HG03571 (cell line): ENCODE measurements around the gene EBNA1BP2.
"Not testable (repeated sequence)": the region's sequence is repeated elsewhere in the genome, so short reads cannot be mapped to it uniquely, and the experiment has no call there.

Source experiments
- ATAC-seq: cut with Tn5 transposase; IDR thresholded peaks from one replicate; pipeline ENCODE4 v1.9.1; 2021; ENCODE audit not compliant: unreplicated experiment

Gene EBNA1BP2

DNA sequence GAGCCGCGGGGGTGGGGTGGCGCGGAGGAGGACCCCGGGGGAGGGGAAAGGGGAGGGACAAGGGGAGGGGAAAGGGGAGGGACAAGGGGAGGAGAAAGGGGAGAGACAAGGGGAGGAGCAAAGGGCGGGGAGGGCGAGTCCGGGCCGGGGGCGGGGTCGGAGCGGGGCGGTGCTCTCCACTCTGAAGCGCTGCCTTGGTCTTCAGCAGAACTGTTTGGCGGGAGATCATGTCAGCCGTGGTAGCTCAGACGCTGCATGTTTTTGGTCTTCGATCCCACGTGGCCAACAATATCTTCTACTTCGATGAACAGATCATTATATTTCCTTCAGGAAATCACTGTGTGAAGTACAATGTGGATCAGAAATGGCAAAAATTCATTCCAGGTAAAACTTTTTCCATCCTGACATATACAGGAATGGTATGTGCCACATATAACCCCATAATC is 460 bp upstream of the EBNA1BP2 start:
- ATAC-seq, result peak; percentile 45

DNA sequence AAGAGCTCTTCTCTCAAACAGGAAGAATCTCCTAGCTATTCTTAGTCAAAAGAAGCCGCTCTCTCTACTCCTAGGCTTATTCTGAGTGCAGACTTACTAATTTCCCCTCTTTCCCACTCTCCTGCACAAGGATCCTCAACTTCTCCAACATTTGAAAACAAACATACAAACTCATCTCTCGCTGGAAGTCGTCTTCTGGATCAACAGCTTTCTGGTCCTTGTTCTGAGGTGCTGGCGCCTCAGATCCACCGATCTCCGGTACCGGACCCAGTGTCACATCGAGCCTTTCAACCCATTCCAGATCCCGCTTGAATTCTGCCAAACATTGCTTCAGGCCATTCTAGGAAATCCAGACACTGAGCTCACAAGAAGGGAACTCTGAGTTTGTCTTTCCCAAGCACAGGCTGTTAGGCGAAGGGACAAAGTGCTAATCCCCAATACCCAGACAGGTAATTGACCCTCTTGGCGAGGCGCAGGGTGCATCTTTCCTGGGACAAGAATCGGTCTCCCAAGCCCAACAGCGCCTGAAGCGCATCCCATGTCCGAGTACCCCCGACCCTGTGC is 696 bp downstream of the EBNA1BP2 start:
- no peak for ATAC-seq

DNA sequence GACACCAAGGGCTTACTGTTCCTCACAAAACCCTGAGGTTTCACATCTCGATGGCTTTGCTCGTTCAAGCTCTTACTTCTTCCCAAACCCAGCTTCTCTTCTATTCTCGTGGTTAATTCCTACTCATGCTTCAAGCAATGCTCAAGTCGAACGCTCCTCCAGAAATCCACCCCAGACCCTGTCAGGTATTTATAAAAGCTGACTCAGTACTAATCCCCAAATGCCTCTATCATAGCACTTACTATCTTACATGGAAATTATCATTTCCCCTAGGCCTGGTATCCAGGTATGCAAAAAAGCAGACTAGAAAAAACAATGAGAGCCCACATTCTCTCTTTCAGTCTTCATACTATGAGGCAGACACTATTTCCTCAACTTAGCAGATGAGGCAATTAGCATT is 6.3 kb downstream of the EBNA1BP2 start:
- no peak for ATAC-seq

DNA sequence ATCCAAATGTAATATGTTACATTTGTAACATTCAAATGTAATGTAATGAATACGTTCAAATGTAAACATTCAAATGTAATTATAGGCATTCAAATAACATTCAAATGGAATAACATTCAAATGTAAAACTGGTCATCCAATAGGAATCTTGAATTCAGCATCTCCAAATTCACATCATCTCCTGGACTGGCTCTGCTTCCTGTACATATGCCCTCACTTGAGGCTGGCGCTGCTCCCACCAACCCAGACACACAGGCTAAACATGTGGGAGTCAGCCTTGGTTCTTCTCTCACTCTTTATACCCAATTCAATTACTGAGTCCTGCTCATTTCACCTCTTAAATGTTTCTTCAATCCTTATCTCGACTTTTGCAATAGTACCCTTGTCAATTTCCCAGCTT is 6.9 kb downstream of the EBNA1BP2 start:
- ATAC-seq, result no peak

DNA sequence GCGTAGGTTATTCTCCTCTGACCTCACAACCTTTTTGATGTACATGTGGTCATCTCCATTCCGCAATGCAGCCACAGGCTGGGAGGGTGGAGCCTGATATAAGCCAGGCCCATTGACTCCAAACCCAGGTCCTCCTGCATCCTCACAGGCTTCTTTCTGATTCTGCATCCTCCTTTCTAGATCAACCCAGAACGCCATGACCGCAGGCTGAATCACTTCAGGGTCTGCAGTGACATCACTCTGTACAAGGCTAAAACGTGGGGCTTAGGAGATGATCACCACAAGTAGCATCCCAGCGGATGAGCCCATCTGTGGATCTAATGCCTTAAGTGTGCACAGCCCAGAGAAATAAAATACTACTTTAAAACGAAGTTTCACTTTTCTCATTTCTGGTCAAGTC is 16.1 kb downstream of the EBNA1BP2 start:
- no peak for ATAC-seq

DNA sequence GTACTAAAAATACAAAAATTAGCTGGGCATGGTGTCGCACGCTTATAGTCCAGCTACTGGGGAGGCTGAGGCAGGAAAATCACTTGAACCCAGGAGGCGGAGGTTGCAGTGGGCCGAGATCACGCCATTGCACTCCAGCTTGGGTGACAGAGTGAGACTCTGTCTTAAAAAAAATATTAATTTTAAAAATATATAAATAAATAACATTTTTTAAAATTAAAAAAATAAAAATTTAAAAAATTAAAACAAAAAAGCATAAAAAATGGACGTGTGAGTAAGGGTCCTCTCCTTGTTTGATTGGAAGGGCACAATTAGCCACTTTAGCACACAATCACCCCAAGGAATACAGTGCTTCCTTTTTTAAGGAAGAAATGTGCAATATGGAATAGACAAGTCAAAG is 18.6 kb downstream of the EBNA1BP2 start:
- ATAC-seq, result no peak

DNA sequence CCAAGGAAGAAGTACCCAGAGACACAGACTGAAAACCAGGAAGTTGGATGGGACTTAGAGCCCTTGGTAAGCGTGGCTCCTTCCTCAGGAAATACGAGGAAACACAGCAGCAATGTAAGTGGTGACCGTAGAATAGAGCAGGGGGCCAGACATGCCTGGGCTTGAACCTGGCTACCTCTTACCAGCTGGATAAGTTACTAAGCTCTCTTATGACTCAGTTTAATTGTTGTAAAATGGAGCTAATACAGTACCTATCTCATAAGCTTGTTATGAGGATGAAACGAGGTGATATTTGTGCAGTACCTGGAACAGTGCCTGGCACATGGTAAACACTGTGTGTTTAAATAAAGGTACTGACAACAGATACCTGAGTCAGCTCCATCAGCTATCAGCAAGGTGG is 19.2 kb downstream of the EBNA1BP2 start:
- no peak for ATAC-seq

DNA sequence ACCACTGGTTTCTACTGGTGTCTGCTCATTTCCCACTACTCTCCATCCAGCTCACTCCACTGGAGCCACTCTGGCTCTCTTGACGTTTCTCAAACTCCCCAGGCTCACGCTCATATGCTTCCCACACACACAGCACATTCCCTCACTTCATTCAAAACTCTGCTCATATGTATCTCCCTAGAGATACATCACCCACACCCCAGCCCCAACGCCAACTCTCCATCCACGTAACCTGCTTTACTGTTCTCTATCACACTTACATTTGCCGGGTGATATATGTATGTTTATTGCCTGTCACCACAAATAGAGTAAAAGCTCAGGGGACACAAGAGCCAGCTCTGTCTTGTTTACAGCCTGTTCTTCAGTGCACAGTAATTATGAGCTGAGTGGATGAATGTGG is 22.2 kb downstream of the EBNA1BP2 start:
- no peak for ATAC-seq

DNA sequence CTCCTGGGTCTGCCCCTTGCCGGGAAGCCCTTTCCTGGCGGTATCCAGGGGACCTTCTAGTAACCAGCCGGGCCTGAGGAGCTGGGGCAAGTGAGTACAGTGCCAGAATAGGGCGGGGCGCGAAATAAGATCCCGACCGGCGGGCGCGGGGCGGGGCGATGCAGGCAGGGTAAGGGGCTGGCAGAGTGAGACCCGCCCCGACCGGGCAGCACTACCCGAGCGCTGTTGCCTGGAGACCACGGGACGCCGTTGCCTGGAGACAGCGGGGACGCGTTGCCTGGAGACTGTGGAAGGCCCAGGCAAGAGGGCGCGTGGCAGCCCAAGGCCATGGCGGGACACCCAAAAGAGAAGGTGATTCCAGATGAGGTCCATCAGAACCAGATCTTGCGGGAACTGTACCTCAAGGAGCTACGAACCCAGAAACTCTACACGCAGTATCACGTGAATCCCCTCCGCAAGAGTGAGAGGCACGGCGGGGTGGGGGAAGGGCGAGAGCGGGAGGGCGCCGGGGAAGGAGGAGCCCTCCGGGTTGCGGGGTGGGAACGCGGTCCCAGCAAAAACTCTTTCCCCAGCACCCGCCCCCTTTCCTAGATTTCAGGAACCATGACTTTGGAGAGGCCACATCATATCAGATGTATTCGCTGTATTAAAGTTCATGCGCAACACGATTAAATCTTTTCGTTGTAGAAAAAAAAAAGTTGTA is 24.3 kb downstream of the EBNA1BP2 start:
- no peak for ATAC-seq

DNA sequence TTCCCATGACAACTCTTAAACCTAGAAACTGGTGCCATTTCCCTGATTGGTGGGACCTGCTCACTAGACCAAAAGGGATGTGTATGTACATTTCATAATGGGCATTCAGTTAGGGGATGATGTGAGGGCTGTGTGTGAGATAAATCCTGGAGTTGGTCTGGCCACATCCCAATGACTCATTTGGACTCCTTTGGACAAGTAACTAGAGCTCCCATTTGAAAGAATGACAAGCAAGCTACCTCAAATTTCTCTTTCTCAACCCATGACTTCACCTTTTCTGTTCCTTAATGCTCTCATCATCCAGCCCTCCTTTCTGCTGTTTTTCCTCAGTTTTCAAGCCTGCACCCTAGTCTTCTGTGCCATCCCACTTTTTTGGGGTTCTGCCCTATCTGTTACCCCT is 27.9 kb downstream of the EBNA1BP2 start:
- ATAC-seq, result no peak

DNA sequence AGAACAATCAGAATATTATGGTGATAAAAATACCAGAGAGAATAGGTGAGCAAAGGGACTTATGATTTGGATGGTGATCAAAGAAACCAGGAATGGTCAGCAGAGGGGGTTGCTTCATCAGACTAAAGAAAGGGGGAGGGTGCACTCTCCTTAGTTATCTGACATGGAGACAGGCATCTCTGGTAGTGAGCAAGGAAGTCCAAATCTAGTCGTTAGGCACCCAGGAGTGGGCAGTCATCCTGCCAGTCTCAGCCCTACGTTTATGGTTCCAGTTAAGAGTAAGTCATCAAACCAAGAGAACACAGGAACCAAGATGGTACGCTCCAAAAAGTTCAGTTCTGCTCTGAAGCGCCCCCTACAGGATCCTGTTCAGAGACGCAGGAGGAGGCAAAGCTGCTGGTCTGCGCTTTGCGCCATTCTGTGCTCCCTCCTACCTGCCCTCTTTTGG is 28.6 kb downstream of the EBNA1BP2 start:
- no peak for ATAC-seq

DNA sequence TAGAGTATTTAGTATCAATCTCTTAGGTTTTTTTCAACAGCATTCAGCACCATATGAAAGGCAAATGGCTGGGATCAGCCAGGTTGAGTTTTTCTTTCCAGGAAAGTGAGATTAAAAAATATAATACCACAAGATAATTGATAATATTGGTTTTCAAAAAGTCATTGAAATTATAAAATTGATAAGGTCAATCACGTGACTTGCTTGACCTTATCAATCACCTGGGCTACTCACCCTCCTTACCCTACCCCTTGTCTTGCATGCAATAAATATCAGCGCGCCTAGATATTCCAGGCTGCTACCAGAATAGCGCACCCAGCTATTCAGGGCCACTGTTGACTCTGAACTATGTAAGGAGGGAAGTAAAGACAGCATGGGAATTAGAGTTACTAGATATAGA is 31.5 kb downstream of the EBNA1BP2 start:
- ATAC-seq, result no peak

DNA sequence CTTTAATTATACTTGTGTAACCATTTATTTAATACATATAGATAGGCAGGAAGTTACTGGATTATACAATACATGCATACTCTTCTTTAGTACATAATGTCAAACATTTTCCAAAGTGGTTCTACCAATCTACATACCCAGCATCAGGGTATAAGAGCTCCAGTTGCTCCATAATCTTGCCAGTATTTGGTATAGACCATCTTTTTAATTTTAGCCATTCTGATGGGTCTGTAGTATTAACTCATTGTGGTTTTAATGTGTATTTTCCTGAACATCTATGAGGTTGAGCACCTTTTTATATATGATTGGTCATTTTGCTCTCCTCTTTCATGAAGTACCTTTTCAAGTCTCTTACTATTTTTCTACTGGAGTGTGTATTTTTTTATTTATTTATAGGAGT is 32.1 kb downstream of the EBNA1BP2 start:
- ATAC-seq, result no peak

DNA sequence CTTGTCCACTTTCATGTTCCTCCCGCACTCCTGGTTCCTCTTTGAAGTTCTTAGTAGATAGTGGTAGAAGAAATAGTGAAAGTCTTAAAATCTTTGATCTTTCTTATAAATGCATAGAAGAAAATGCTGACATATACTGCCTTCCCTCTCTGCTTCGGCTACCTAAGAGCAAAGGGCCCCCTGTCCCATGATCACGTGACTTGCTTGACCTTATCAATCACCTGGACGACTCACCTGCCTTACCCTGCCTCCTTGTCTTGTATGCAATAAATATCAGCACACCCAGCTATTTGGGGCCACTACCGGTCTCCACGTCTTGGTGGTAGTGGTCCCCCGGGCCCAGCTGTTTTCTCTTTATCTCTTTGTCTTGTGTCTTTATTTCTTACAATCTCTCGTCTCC is 32.8 kb downstream of the EBNA1BP2 start:
- ATAC-seq, result not testable (repeated sequence)

DNA sequence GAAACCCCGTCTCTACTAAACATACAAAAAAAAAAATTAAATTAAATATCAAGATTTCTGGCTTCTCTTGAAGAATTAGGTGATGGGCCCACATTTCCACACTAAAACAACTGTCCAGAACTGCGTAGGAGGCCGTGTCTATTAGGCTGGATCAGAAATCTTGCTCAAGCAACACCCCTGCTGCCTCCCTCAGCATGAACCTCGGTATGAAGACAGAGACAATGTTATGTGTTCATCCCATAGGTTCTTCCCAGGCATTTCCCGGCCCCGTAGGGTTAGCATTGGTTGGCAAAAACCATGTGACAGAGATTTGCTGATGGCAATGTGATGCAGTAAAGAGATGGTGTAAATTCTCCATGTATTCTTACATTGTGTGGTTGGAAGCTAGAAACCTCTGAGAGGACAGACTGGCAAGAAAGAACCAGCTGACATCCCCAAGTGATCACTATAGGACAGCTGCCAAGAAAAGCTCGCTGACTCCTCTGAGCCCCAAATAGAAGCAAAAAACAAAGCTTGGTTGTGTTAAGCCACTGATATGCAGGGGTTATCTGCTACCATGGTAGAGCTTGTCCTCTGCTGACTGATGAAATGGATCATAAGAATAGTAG is 34.5 kb downstream of the EBNA1BP2 start:
- no peak for ATAC-seq

DNA sequence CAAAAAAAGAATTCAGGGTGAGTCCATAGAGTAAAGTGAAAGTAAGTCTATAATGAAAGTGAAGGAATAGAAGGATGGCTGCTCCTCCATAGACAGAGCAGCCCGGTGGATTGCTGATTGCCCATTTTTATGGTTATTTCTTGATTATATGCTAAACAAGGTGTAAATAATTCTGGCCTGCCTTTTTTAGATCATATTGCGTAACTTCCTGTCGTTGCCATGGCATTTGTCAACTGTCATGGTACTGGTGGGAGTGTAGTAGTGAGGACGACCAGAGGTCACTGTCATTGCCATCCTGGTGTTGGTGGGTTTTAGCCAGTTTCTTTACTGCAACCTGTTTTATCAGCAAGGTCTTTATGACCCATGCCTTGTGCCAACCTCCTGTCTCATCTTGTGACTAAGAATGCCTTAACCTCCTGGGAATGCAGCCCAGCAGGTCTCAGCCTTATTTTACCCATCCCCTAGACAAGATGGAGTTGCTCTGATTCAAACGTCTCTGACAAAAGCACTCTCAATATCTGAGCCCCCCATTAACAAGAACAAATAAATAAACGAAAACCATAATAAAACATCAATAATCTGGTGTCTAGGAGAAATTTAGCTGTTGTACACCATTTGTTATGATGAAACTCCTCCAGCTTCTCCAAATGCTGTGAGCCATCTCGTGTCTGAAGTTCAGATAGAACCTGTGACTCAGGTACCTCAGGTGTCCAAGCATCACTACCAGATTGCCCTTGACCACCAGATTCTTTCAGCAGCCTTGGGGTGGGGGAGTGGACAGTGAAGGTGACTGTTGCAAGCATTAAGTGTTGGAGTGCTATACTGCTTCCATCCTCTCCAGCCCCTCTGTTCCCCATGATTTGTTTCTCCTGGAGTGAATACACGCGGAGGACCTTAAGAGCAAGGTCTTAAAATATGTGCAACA is 36.0 kb downstream of the EBNA1BP2 start:
- ATAC-seq, result no peak

DNA sequence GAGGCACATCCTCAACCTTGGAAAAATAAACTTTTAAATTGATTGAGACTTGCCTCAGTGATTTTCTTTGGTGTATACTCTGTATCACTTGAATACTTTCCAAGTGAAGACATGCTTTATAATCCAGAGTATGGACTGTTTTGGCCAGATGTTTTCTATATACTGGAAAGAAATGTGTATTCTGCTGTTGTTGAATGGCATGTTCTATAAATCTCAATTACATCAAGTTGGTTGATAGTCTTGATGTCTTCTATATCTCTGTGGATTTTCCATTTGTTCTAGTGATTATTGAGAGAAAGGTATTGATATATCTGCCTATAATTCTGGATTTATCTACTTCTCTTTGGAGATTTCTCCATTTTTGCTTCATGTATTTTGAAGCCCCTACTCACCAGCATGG is 37.5 kb downstream of the EBNA1BP2 start:
- no peak for ATAC-seq

DNA sequence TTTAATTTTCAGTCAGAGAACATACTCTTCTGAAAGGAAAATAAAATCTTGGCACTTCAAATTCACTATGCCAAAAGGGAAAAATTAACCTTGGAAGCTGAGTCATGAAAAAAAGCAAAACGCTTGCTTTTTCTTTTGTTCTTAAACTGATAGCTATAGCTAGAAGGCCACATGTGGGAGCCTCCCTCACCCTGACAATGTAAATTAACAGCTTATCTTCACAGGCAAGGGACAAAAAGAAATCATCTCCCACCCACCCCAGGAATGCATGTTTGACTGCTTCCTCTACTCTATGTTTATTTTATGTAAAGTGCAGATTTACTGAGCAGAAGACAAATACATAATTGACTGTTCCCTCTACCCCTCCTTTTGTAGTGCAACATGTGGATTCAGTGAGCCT is 38.0 kb downstream of the EBNA1BP2 start:
- no peak for ATAC-seq

DNA sequence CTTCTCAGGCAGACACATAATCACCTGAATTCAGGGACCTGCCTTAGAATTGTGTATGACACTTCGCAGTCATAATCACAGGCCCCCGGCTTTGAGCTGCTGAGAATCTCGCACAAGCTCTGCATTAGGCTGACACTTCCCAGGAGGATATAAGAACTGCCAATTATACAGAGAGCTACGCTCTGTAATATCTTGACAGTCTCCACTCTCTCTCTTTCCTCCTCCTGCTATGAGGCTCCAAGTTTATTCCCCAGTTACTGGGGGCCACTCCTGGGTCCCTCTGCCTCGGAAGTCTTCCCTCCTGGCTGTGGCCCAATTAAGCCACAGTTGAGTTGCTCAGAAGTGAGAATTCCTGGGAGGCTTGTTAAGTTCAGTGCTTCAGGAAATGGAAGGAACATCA is 42.7 kb downstream of the EBNA1BP2 start:
- ATAC-seq, result no peak

DNA sequence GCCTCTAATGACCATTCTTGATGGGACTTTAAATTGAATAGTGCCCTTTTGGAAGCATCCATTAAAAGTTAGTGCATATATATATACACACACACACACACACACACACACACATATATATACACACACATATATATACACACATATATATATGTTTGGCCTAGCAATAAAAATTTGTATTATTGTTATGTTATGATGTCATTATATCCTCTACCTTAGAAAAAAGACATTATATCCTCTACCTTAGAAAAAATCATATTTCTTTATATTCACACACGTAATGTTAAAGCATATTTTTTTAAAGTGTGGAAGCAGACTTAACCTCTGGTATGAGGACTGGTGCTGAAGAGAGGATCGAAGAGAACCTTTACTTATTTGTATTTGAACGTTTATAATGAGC is 43.3 kb downstream of the EBNA1BP2 start:
- no peak for ATAC-seq

DNA sequence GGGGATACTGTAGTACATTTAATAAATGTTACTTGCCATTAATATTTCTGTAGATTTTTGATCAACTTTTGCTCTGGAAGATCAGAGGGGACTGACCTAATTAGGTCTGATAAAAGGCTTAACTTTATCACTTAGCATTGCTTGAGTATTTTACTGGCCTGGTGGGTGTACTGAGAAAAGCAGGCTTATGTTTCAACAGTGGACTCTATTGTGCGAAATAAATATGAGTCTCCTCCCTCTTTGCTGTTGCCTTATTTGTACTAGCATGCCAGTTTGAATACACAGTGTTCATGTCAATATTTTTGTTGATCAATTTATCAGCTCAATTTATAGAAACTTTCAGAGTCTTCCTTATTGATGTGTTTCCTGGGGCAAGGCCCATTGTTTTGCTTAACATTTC is 49.1 kb downstream of the EBNA1BP2 start:
- ATAC-seq, result no peak
